ENCODE data around the gene DBP.
"Not testable (repeated sequence)": the region's sequence is repeated elsewhere in the genome, so short reads cannot be mapped to it uniquely, and the experiment has no call there.

DBP gene

GRCh38 chr19:48680436-48681126 is 43.4 kb upstream of the DBP start:
- Histone ChIP-seq H3K4me3 (ENCODE audit: low read depth, low read length, poor library complexity, severe bottlenecking) (no peak overlapping the region), H3K36me3 (ENCODE audit: insufficient read depth, low read length) (no peaks in the 10 kb centered on the region), H3K27me3 (ENCODE audit: insufficient read depth, low read length) (no peaks in the 10 kb centered on the region; the same call in 1 of the 2 replicates), H3K27ac (ENCODE audit: low read depth, low read length, poor library complexity, severe bottlenecking) (no peak overlapping the region), H3K79me2 (ENCODE audit: insufficient read depth, low read length) (no peaks in the 10 kb centered on the region), H3K4me2 (ENCODE audit: low read length) (no peak overlapping the region), H3F3A (ENCODE audit: insufficient read depth, low read length) (no peaks in the 10 kb centered on the region), H4K20me1 (ENCODE audit: insufficient read depth, low read length) (no peaks in the 10 kb centered on the region), H3K9me3 (ENCODE audit: low read length) (no peaks in the 10 kb centered on the region), H3K4me1 (ENCODE audit: insufficient read depth, low read length, severe bottlenecking) (peaks cover under 1% of the 10 kb centered on the region), H2AFZ (ENCODE audit: low read length) (no peak overlapping the region), H3K9ac (ENCODE audit: low read length) (no peak overlapping the region), H3K9me2 (ENCODE audit: low read depth, low read length) (no peaks in the 10 kb centered on the region)
- no peak for TF ChIP-seq EZH2 (IDR thresholded peaks at IDR 0.05; ENCODE audit: borderline replicate concordance, low read length)
- no peak for TF ChIP-seq CTCF (IDR thresholded peaks at IDR 0.05; ENCODE audit: low read length)

GRCh38 chr19:48680006-48680405 is 42.8 kb upstream of the DBP start:
- not testable (repeated sequence) for H3K4me1 ChIP-seq (ENCODE audit: insufficient read depth, low read length, severe bottlenecking); H3K9ac ChIP-seq (ENCODE audit: low read length); H3K4me3 ChIP-seq (ENCODE audit: low read depth, low read length, poor library complexity, severe bottlenecking); H4K20me1 ChIP-seq (ENCODE audit: insufficient read depth, low read length); H3F3A ChIP-seq (ENCODE audit: insufficient read depth, low read length); H3K9me3 ChIP-seq (ENCODE audit: low read length); H3K36me3 ChIP-seq (ENCODE audit: insufficient read depth, low read length); H2AFZ ChIP-seq (ENCODE audit: low read length); H3K4me2 ChIP-seq (ENCODE audit: low read length); H3K79me2 ChIP-seq (ENCODE audit: insufficient read depth, low read length); H3K27ac ChIP-seq (ENCODE audit: low read depth, low read length, poor library complexity, severe bottlenecking); H3K9me2 ChIP-seq (ENCODE audit: low read depth, low read length); H3K27me3 ChIP-seq (ENCODE audit: insufficient read depth, low read length)

GRCh38 chr19:48678201-48678600 is 41.0 kb upstream of the DBP start:
- H3K9me2 ChIP-seq (ENCODE audit: low read depth, low read length): no peaks in the 10 kb centered on the region
- TF ChIP-seq EZH2 (IDR thresholded peaks at IDR 0.05; ENCODE audit: borderline replicate concordance, low read length) (no peak), CTCF (IDR thresholded peaks at IDR 0.05; ENCODE audit: low read length) (no peak)
- no peaks in the 10 kb centered on the region for H4K20me1 ChIP-seq (ENCODE audit: insufficient read depth, low read length)
- no peaks in the 10 kb centered on the region for H3K36me3 ChIP-seq (ENCODE audit: insufficient read depth, low read length)
- no peaks in the 10 kb centered on the region for H3K79me2 ChIP-seq (ENCODE audit: insufficient read depth, low read length)
- peaks cover 6% of the 10 kb centered on the region for H3K4me1 ChIP-seq (ENCODE audit: insufficient read depth, low read length, severe bottlenecking)
- no peak overlapping the region for H2AFZ ChIP-seq (ENCODE audit: low read length)
- H3K4me2 ChIP-seq (ENCODE audit: low read length): no peak overlapping the region
- H3K27ac ChIP-seq (ENCODE audit: low read depth, low read length, poor library complexity, severe bottlenecking): no peak overlapping the region
- no peak overlapping the region for H3K9ac ChIP-seq (ENCODE audit: low read length)
- no peaks in the 10 kb centered on the region for H3K9me3 ChIP-seq (ENCODE audit: low read length)
- H3F3A ChIP-seq (ENCODE audit: insufficient read depth, low read length): no peaks in the 10 kb centered on the region
- 0 out of 2 replicates have a peak, but pooled peaks cover 5% of the 10 kb centered on the region for H3K27me3 ChIP-seq (ENCODE audit: insufficient read depth, low read length)
- H3K4me3 ChIP-seq (ENCODE audit: low read depth, low read length, poor library complexity, severe bottlenecking): no peak overlapping the region

- Histone ChIP-seq H3K4me2 (ENCODE audit: low read length) (no peak overlapping the region), H3K79me2 (ENCODE audit: insufficient read depth, low read length) (no peaks in the 10 kb centered on the region), H4K20me1 (ENCODE audit: insufficient read depth, low read length) (no peaks in the 10 kb centered on the region), H3K36me3 (ENCODE audit: insufficient read depth, low read length) (no peaks in the 10 kb centered on the region), H3K4me3 (ENCODE audit: low read depth, low read length, poor library complexity, severe bottlenecking) (no peak overlapping the region), H3K27me3 (ENCODE audit: insufficient read depth, low read length) (0 out of 2 replicates have a peak, but pooled peaks cover 5% of the 10 kb centered on the region), H3K4me1 (ENCODE audit: insufficient read depth, low read length, severe bottlenecking) (peaks cover 6% of the 10 kb centered on the region), H3K9ac (ENCODE audit: low read length) (no peak overlapping the region), H3K9me3 (ENCODE audit: low read length) (no peaks in the 10 kb centered on the region), H3K9me2 (ENCODE audit: low read depth, low read length) (no peaks in the 10 kb centered on the region), H2AFZ (ENCODE audit: low read length) (no peak overlapping the region), H3F3A (ENCODE audit: insufficient read depth, low read length) (no peaks in the 10 kb centered on the region), H3K27ac (ENCODE audit: low read depth, low read length, poor library complexity, severe bottlenecking) (no peak overlapping the region)
- no peak for TF ChIP-seq CTCF (IDR thresholded peaks at IDR 0.05; ENCODE audit: low read length)
- no peak for TF ChIP-seq EZH2 (IDR thresholded peaks at IDR 0.05; ENCODE audit: borderline replicate concordance, low read length)
Measured at GRCh38 chr19:48676887-48677286, 39.7 kb upstream of the DBP start.

Measured in OCI-LY1 (cell line).